ENCODE data around the gene AGTR1. TPM values are rescaled to one million over a fixed set of nuclear protein-coding genes. Genes with fewer than 3 reads are reported as not detected.

The AGTR1 gene
- total and polyA plus RNA-seq, 10 of the 15 experiments (the other 5 are each of a cell fraction or from before 2014, with no cell fraction given), result not detected

DNA sequence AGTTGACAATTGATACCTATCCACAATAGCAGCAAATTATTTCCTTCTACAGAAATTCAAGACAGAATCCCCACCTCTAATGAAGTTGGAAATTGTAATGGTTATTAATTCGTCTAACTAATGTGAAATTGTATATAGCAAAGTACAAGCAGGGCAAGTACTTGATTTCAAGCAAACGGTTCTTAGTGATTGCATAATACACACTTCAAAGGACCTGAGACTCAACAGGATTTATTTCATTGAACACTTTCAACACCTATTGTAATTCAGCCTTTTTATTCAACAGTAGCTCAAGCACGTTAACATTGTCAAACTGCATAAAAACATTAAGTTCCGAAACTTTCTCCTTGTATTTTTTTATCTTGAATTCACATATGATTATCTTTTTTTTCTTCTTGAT is 40.2 kb upstream of the AGTR1 start (continued):
- TF ChIP-seq, protein P1, sequence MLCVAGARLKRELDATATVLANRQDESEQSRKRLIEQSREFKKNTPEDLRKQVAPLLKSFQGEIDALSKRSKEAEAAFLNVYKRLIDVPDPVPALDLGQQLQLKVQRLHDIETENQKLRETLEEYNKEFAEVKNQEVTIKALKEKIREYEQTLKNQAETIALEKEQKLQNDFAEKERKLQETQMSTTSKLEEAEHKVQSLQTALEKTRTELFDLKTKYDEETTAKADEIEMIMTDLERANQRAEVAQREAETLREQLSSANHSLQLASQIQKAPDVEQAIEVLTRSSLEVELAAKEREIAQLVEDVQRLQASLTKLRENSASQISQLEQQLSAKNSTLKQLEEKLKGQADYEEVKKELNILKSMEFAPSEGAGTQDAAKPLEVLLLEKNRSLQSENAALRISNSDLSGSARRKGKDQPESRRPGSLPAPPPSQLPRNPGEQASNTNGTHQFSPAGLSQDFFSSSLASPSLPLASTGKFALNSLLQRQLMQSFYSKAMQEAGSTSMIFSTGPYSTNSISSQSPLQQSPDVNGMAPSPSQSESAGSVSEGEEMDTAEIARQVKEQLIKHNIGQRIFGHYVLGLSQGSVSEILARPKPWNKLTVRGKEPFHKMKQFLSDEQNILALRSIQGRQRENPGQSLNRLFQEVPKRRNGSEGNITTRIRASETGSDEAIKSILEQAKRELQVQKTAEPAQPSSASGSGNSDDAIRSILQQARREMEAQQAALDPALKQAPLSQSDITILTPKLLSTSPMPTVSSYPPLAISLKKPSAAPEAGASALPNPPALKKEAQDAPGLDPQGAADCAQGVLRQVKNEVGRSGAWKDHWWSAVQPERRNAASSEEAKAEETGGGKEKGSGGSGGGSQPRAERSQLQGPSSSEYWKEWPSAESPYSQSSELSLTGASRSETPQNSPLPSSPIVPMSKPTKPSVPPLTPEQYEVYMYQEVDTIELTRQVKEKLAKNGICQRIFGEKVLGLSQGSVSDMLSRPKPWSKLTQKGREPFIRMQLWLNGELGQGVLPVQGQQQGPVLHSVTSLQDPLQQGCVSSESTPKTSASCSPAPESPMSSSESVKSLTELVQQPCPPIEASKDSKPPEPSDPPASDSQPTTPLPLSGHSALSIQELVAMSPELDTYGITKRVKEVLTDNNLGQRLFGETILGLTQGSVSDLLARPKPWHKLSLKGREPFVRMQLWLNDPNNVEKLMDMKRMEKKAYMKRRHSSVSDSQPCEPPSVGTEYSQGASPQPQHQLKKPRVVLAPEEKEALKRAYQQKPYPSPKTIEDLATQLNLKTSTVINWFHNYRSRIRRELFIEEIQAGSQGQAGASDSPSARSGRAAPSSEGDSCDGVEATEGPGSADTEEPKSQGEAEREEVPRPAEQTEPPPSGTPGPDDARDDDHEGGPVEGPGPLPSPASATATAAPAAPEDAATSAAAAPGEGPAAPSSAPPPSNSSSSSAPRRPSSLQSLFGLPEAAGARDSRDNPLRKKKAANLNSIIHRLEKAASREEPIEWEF (IDR thresholded peaks at IDR 0.05; ENCODE audit: insufficient replicate concordance, low read depth, low read length), result no peak

DNA sequence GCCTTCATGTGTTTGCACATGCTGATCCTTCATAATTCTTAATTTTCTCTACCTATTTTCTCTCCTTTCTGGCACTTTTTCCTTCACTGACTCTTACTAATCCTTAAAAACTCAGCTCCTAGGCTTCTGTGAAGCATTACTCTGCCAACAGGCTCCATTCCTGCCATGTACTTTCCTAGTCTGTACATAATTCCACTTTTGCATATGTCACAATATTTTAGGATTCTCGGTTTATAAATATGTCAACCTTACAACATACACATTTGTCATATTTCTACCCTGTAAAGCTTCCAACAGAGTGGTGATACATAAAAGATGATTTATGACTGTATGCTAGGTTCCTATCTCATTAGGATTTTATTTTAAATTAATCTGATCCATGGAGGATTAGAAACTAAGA is 38.2 kb upstream of the AGTR1 start:
- Histone ChIP-seq H3K9ac (ENCODE audit: control insufficient read depth, insufficient read depth, low read length) (no peak overlapping the region), H3K79me2 (ENCODE audit: control insufficient read depth, insufficient read depth, low read length) (no peaks in the 10 kb centered on the region)
- intact Hi-C loops (cut with micrococcal nuclease; ENCODE audit: unreplicated experiment), result no loop called here

More for the DNA sequence above, 38.2 kb upstream of the AGTR1 start:
- DNase-seq (ENCODE audit: low read depth, low spot score) (no peak), ATAC-seq (no peak), FAIRE-seq (no peak)
- ChIA-PET CTCF (no interaction called here), POLR2A (no interaction called here), RAD21 (ENCODE audit: unreplicated experiment) (no interaction called here), SMC1A (ENCODE audit: uncharacterized antibody, unreplicated experiment) (no interaction called here)
- H4K20me1 ChIP-seq (ENCODE audit: control insufficient read depth, insufficient read depth), result no peaks in the 10 kb centered on the region
- H3K4me3 ChIP-seq, result no peak overlapping the region
- H2AFZ ChIP-seq (ENCODE audit: control insufficient read depth, low read depth, low read length), result no peak overlapping the region
- no TSS peak for BruUV-seq (replicated peaks)
- no peak overlapping the region for H3K4me2 ChIP-seq (ENCODE audit: control insufficient read depth, insufficient read depth)
- TF ChIP-seq ZNF384 (IDR thresholded peaks at IDR 0.05; ENCODE audit: borderline replicate concordance, low read depth, low read length) (no peak), CEBPB (IDR thresholded peaks at IDR 0.05; ENCODE audit: borderline replicate concordance in 1 of 2, low read depth in 2 of 2, low read length in 2 of 2) (no peak), MEF2B (IDR thresholded peaks at IDR 0.05; ENCODE audit: partially characterized antibody, poor library complexity, severe bottlenecking) (no peak), JUNB (IDR thresholded peaks at IDR 0.05) (no peak), RAD21 (IDR thresholded peaks at IDR 0.05; ENCODE audit: insufficient read depth, low read depth, low read length) (no peak)
- no peaks in the 10 kb centered on the region for H3K27me3 ChIP-seq (replicated peaks in 1 of 2; ENCODE audit: control insufficient read depth in 2 of 2, insufficient read depth in 2 of 2, low read length in 1 of 2)
- no peaks in the 10 kb centered on the region for H3K9me3 ChIP-seq (replicated peaks; ENCODE audit: control insufficient read depth, insufficient read depth, low read length)
- WGBS (ENCODE audit: insufficient coverage, insufficient replicate concordance, low lambda C conversion rate, missing lambda C conversion rate), result 0% methylated on average over 1 of the region's 1 CpG
- in situ Hi-C loops (cut with MboI), result no loop called here
- no peak overlapping the region for H3K27ac ChIP-seq (ENCODE audit: control insufficient read depth, insufficient read depth)
- H3K4me1 ChIP-seq (ENCODE audit: control insufficient read depth, insufficient read depth, low read length), result no peaks in the 10 kb centered on the region
- no peaks in the 10 kb centered on the region for H3K36me3 ChIP-seq (ENCODE audit: control insufficient read depth in 2 of 2, insufficient read depth in 2 of 2, low read length in 1 of 2)
